Prostate gland (tissue), 2 donors: ENCODE measurements around the gene FAM81A.

ENCODE experiments used
- POLR2A ChIP-seq: fragments of 450-650 bp; IDR thresholded peaks from one replicate; pipeline ENCODE4 v1.6.1; 2016; ENCODE audit warnings: antibody characterized with exemption, mild to moderate bottlenecking
- POLR2AphosphoS5 ChIP-seq: sonication (generic); formaldehyde crosslinking; IDR thresholded peaks from one replicate; pipeline ENCODE4 v1.6.1; 2017; ENCODE audit warnings: antibody characterized with exemption
- TF ChIP-seq, protein P1 (sequence below), 4 experiments: fragments of 200-600 bp in 2 of 4; fragments of 450-650 bp in 2 of 4; sonication (generic) in 2 of 4; IDR thresholded peaks; 1 replicate in 3 of 4; 2 replicates in 1 of 4; pipeline ENCODE4 v1.5.1; 2016 to 2019; ENCODE audit warnings: antibody characterized with exemption in 4 of 4, mild to moderate bottlenecking in 2 of 4, moderate library complexity in 2 of 4

DNA sequence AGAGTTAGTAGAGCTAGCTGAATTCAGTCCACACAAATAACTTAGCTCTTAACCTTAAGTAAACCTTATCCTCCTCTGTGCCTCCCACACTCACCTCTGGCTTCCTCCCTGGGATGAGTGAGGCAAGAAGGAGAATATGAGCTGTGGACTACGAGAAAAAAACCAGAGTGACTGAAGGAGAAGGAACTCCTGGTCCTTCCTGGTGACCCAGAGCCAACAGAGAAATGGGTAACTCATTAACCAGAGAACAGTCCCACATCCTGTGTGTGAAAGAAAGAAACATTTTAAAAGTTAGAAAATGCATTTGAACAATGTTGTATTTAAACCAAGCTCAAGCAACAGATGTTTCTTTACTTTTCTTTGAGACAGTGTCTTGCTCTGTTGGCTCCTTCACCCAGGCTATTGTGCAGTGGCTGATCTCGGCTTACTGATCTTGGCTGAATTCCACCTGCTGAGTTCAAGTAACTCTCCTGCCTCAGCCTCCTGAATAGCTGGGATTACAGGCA lies 27.5 kb upstream of the FAM81A start:
- TF ChIP-seq, protein P1, sequence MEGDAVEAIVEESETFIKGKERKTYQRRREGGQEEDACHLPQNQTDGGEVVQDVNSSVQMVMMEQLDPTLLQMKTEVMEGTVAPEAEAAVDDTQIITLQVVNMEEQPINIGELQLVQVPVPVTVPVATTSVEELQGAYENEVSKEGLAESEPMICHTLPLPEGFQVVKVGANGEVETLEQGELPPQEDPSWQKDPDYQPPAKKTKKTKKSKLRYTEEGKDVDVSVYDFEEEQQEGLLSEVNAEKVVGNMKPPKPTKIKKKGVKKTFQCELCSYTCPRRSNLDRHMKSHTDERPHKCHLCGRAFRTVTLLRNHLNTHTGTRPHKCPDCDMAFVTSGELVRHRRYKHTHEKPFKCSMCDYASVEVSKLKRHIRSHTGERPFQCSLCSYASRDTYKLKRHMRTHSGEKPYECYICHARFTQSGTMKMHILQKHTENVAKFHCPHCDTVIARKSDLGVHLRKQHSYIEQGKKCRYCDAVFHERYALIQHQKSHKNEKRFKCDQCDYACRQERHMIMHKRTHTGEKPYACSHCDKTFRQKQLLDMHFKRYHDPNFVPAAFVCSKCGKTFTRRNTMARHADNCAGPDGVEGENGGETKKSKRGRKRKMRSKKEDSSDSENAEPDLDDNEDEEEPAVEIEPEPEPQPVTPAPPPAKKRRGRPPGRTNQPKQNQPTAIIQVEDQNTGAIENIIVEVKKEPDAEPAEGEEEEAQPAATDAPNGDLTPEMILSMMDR (IDR thresholded peaks at IDR 0.05): no peak
- TF ChIP-seq POLR2A (no peak), POLR2AphosphoS5 (no peak)
